Muscle of leg (tissue), 11 donors: ENCODE data around the gene SPATA18. TPM values are rescaled to one million over a fixed set of nuclear protein-coding genes. Genes with fewer than 3 reads are reported as not detected.
"Not testable (repeated sequence)": the region's sequence is repeated elsewhere in the genome, so short reads cannot be mapped to it uniquely, and the experiment has no call there.

Source experiments
- DNase-seq: peaks from one replicate; pipeline ENCODE4 v3.0.0; 2013
- H3K27ac ChIP-seq: one replicate; pipeline ENCODE4 v1.5.1; 2013; ENCODE audit warnings: mild to moderate bottlenecking, low read length, control low read depth
- H3K27me3 ChIP-seq: one replicate; pipeline ENCODE4 v1.6.1; 2013; ENCODE audit warnings: low read length; ENCODE audit not compliant: control insufficient read depth, insufficient read depth
- H3K36me3 ChIP-seq: one replicate; pipeline ENCODE4 v1.6.1; 2013; ENCODE audit warnings: low read length; ENCODE audit not compliant: control insufficient read depth, insufficient read depth
- H3K4me1 ChIP-seq: one replicate; pipeline ENCODE4 v1.6.1; 2013; ENCODE audit warnings: low read length; ENCODE audit not compliant: control insufficient read depth, insufficient read depth
- H3K4me3 ChIP-seq: one replicate; pipeline ENCODE4 v1.5.1; 2013; ENCODE audit warnings: low read length, control low read depth
- H3K9me3 ChIP-seq: replicated peaks from 2 replicates; pipeline ENCODE4 v1.6.1; 2013; ENCODE audit warnings: low read depth, low read length; ENCODE audit not compliant: control insufficient read depth
- WGBS: methylation state at CpG from one replicate; pipeline ENCODE4 v1.1.5; 2013; ENCODE audit warnings: missing lambda C conversion rate; ENCODE audit not compliant: insufficient coverage; 5-methylcytosine and 5-hydroxymethylcytosine counted together
- polyA plus RNA-seq, 8 donors: library from polyadenylated mRNA; unstranded; fragments of 120-200 nt; gene quantifications; one replicate each; pipeline versions ENCODE4 v1.2.1 to v1.2.3, GENCODE V29; 2013; ENCODE audit warnings: inconsistent platforms in 1 of 8, low replicate concordance in 1 of 8; ENCODE audit not compliant: insufficient read length in 8 of 8, insufficient read depth in 1 of 8
- total RNA-seq: library from RNA; stranded (reverse); fragments of 120-200 nt; gene quantifications from one replicate; pipeline ENCODE4 v1.2.4, GENCODE V29; 2013

The SPATA18 gene
- total and polyA plus RNA-seq, 9 donors = 0.97 to 2.7 (median 2.0) TPM

DNA sequence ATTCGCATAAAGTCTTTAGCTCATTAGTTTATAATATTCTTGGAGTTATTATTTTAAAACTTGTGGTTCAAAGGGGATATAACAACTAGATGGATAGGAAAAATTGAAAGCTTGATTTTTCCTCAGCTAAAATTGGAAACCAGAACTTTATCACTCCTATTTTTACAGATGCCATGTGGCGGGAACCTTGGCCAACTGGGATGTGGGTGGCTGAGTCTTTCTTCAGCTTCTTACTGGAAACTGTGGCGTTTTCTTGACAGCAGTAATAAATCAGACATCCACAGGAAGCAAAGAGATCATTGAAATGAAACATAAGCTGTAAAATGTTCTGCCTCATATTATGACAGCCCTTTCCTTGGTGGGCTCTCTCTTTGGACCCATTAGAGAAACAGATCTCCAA lies 84.1 kb downstream of the SPATA18 start:
- Histone ChIP-seq H3K4me3 (no peak overlapping the region), H3K9me3 (no peaks in the 10 kb centered on the region), H3K36me3 (no peaks in the 10 kb centered on the region), H3K27me3 (no peaks in the 10 kb centered on the region), H3K4me1 (no peaks in the 10 kb centered on the region), H3K27ac (no peak overlapping the region)
- DNase-seq = no peak
- no CpG with 5 or more reads among the region's 3 CpGs for WGBS

DNA sequence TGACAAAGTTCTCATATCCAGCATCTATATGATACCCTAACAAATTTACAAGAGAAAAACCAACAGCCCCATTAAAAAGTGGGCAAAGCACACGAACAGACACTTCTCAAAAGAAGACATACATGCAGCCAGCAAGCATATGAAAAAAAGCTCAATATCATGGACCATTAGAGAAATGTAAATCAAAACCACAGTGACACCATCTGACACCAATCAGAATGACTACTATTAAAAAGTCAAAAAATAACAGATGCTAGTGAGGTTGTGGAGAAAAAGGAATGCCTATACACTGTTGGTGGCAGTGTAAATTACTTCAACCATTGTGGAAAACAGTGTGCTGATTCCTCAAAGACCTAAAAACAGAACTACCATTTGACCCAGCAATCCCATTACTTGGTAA lies 86.0 kb downstream of the SPATA18 start:
- no CpG with 5 or more reads among the region's 1 CpG for whole genome bisulfite sequencing
- not testable (repeated sequence) for H3K27me3 ChIP-seq, H3K9me3 ChIP-seq, H3K4me3 ChIP-seq, H3K27ac ChIP-seq, H3K4me1 ChIP-seq, DNase-seq, H3K36me3 ChIP-seq

DNA sequence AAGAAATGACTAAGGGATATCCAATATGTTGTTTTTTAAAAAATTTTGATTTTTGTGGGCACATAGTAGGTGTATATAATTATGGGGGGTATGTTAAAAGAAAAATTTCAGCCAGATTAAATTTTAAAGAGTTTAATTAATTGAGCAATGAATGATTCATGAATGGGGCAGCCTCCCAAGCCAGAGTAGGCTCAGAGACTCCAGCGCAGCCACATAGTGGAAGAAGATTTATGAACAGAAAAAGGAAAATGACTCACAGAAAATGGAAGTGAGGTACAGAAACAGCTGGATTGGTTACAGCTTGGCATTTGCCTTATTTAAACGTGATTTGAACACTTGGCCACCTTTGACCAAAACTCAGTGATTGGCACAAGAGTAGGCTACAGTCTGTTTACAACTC lies 91.7 kb downstream of the SPATA18 start:
- no peaks in the 10 kb centered on the region for H3K4me1 ChIP-seq
- H3K4me3 ChIP-seq = no peak overlapping the region
- no peaks in the 10 kb centered on the region for H3K27me3 ChIP-seq
- DNase-seq = no peak
- WGBS = 58% methylated on average over 2 of the region's 2 CpGs
- H3K27ac ChIP-seq = no peak overlapping the region
- H3K36me3 ChIP-seq = no peaks in the 10 kb centered on the region
- peaks cover 2% of the 10 kb centered on the region for H3K9me3 ChIP-seq

DNA sequence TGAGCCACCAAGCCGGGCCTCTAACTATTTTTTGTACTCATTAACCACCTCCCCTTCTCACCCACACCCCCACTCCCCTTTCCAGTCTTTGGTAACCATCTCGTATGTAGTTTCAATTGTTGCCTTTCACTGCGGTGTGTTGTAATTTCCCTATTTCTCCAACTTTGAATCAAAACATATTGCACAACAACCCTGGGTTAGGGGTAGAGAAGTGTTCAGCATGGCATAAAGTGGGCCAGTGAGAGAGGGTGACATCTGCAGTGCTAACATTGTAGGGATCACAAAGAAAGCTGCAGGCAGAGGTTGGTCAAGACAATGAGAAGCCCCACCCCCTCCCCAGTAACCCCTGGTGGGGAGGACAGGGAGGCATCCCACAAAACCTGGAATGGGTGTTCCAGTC lies 92.7 kb downstream of the SPATA18 start:
- no peaks in the 10 kb centered on the region for H3K36me3 ChIP-seq
- no peak for DNase-seq
- peaks cover 2% of the 10 kb centered on the region for H3K9me3 ChIP-seq
- WGBS = no CpG with 5 or more reads among the region's 3 CpGs
- no peak overlapping the region for H3K4me3 ChIP-seq
- H3K27ac ChIP-seq = no peak overlapping the region
- no peaks in the 10 kb centered on the region for H3K27me3 ChIP-seq
- no peaks in the 10 kb centered on the region for H3K4me1 ChIP-seq

DNA sequence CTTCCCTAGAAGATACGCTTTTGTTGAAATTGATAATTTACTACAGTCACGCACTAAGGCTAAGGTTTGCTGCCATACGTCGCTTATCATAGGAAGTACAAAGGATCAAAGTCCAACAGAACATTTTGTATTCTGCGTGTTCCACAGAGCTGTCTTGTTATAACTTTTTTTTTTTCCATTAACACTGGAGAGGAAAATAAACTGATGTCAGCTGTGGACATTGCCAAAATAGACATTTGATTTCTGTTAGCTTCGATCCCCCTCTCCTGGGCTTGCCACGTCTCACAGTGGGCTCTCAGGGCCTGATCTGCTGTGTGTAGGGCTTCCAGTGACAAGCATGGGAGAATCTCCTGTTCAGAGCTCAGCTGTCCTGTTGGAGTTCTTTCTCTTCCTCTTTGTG lies 93.3 kb downstream of the SPATA18 start:
- no peaks in the 10 kb centered on the region for H3K4me1 ChIP-seq
- H3K9me3 ChIP-seq = peaks cover 2% of the 10 kb centered on the region
- WGBS = 59% methylated on average over 4 of the region's 7 CpGs
- H3K36me3 ChIP-seq = no peaks in the 10 kb centered on the region
- no peak overlapping the region for H3K27ac ChIP-seq
- H3K4me3 ChIP-seq = no peak overlapping the region
- H3K27me3 ChIP-seq = no peaks in the 10 kb centered on the region
- DNase-seq = peak; percentile 59

Other genes with a start within 250 kb of the SPATA18 start
- gene DCUN1D4, start 208.2 kb upstream of the SPATA18 start, total RNA-seq = 18.5 TPM
- 10 to 100 TPM; 19.5 to 25.8 (median 21.8) TPM for gene DCUN1D4, start 208.2 kb upstream of the SPATA18 start, polyA plus RNA-seq
- 1.2 TPM for gene LRRC66, start 30.9 kb upstream of the SPATA18 start, total RNA-seq
- gene LRRC66, start 30.9 kb upstream of the SPATA18 start, polyA plus RNA-seq = 1 to 10 TPM in 5 of 8 donors, under 1 TPM in 3; 0.70 to 2.3 (median 1.2) TPM
- 79.7 TPM for gene SGCB, start 13.0 kb upstream of the SPATA18 start, total RNA-seq
- gene SGCB, start 13.0 kb upstream of the SPATA18 start, polyA plus RNA-seq = 100 to 1,000 TPM in 7 of 8 donors, 10 to 100 TPM in 1; 95.6 to 153 (median 143) TPM